ENCODE data around the gene TADA2A. TPM values are rescaled to one million over a fixed set of nuclear protein-coding genes. Genes with fewer than 3 reads are reported as not detected.
"Not testable (repeated sequence)": the region's sequence is repeated elsewhere in the genome, so short reads cannot be mapped to it uniquely, and the experiment has no call there.

Gene TADA2A
- total RNA-seq, 1 donor from 2014 or later, result 28.7 TPM

DNA sequence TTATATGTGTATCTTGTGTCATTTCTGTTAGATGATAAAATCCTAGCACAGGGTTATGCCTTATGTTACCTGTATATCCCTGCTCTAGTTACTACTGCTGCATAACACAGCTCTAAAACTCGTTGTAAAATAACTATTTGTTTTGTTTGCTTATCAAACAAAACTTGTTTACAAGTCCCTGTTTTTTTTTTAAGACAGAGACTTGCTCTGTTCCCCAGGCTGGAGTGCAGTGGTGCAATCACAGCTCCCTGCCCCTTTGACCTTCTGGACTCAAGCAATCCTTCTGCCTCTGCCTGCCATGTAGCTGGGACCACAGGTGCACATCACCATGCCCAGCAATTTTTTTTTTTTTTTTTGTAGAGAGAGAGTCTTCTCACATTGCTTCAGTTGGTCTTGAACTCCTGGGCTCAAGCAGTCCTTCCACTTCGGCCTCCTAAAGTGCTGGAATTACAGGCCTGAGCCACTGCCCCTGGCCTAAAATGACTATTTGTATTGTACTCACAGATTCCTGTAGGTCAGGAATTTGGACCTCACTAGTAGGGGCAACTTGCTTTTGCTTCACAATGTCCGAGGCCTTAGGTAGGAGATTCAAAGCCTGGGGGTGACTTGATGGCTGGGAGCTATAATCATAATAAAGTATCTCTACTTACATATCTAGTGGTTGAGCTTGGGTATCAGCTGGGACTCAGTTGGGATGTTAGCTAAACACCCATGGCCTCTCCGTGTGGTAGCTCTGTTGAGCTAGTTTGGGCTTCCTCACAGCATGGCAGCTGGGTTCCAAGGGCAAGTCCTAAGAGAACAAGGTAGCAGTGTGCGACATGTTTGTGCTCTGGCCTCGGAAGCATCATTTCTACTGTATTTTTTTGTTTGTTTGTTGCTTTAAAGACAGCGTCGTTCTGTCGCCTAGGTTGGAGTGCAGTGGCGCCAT is 95.6 kb downstream of the TADA2A start:
- Histone ChIP-seq H3K4me3 (ENCODE audit: low read length in 3 of 3) (no peak overlapping the region), H3K9me3 (ENCODE audit: control insufficient read depth in 3 of 3, low read length in 3 of 3) (no peaks in the 10 kb centered on the region), H3K27me3 (ENCODE audit: control insufficient read depth in 3 of 3, insufficient read depth in 3 of 3, low read length in 3 of 3) (no peaks in the 10 kb centered on the region), H3K9ac (ENCODE audit: low read depth in 1 of 3, low read length in 3 of 3) (no peak overlapping the region), H3K27ac (ENCODE audit: low read depth, low read length) (no peak overlapping the region), H3K36me3 (ENCODE audit: control insufficient read depth in 3 of 3, insufficient read depth in 3 of 3, low read length in 3 of 3) (peaks cover 0 to 2% (median 0%) of the 10 kb centered on the region in 3 donors), H3K4me1 (ENCODE audit: control insufficient read depth in 3 of 3, insufficient read depth in 3 of 3, low read length in 3 of 3) (peaks cover 0 to 7% (median 4%) of the 10 kb centered on the region in 3 donors)

GRCh38 chr17:37503148-37503547 is 96.5 kb downstream of the TADA2A start:
- peaks cover 0 to 3% (median 0%) of the 10 kb centered on the region in 3 donors for H3K36me3 ChIP-seq (ENCODE audit: control insufficient read depth in 3 of 3, insufficient read depth in 3 of 3, low read length in 3 of 3)

GRCh38 chr17:37505333-37505732 is 98.6 kb downstream of the TADA2A start:
- no peaks in the 10 kb centered on the region for H3K27me3 ChIP-seq (ENCODE audit: control insufficient read depth in 3 of 3, insufficient read depth in 3 of 3, low read length in 3 of 3)
- H3K27ac ChIP-seq (ENCODE audit: low read depth, low read length), result no peak overlapping the region
- no peak overlapping the region for H3K4me3 ChIP-seq (ENCODE audit: low read length in 3 of 3)
- no peaks in the 10 kb centered on the region for H3K9me3 ChIP-seq (ENCODE audit: control insufficient read depth in 3 of 3, low read length in 3 of 3)
- H3K9ac ChIP-seq (ENCODE audit: low read depth in 1 of 3, low read length in 3 of 3), result no peak overlapping the region
- H3K36me3 ChIP-seq (ENCODE audit: control insufficient read depth in 3 of 3, insufficient read depth in 3 of 3, low read length in 3 of 3), result peaks cover 0 to 2% (median under 1%) of the 10 kb centered on the region in 3 donors
- peaks cover 3 to 8% (median 4%) of the 10 kb centered on the region in 3 donors for H3K4me1 ChIP-seq (ENCODE audit: control insufficient read depth in 3 of 3, insufficient read depth in 3 of 3, low read length in 3 of 3)

More at GRCh38 chr17:37503148-37503547, 96.5 kb downstream of the TADA2A start:
- Histone ChIP-seq H3K9ac (ENCODE audit: low read depth in 1 of 3, low read length in 3 of 3) (no peak overlapping the region), H3K4me3 (ENCODE audit: low read length in 3 of 3) (no peak overlapping the region), H3K9me3 (ENCODE audit: control insufficient read depth in 3 of 3, low read length in 3 of 3) (no peaks in the 10 kb centered on the region), H3K27me3 (ENCODE audit: control insufficient read depth in 3 of 3, insufficient read depth in 3 of 3, low read length in 3 of 3) (no peaks in the 10 kb centered on the region), H3K27ac (ENCODE audit: low read depth, low read length) (no peak overlapping the region), H3K4me1 (ENCODE audit: control insufficient read depth in 3 of 3, insufficient read depth in 3 of 3, low read length in 3 of 3) (peaks cover 0 to 8% (median 4%) of the 10 kb centered on the region in 3 donors)

- Histone ChIP-seq H3K4me3 (ENCODE audit: low read length in 3 of 3) (no peak overlapping the region), H3K36me3 (ENCODE audit: control insufficient read depth in 3 of 3, insufficient read depth in 3 of 3, low read length in 3 of 3) (peaks cover 0 to 4% (median 3%) of the 10 kb centered on the region in 3 donors), H3K27ac (ENCODE audit: low read depth, low read length) (no peak overlapping the region), H3K4me1 (ENCODE audit: control insufficient read depth in 3 of 3, insufficient read depth in 3 of 3, low read length in 3 of 3) (peaks cover 3 to 4% (median 4%) of the 10 kb centered on the region in 3 donors), H3K27me3 (ENCODE audit: control insufficient read depth in 3 of 3, insufficient read depth in 3 of 3, low read length in 3 of 3) (no peaks in the 10 kb centered on the region), H3K9me3 (ENCODE audit: control insufficient read depth in 3 of 3, low read length in 3 of 3) (no peaks in the 10 kb centered on the region), H3K9ac (ENCODE audit: low read depth in 1 of 3, low read length in 3 of 3) (no peak overlapping the region)
Measured at GRCh38 chr17:37506678-37507077, 100.0 kb downstream of the TADA2A start.

DNA sequence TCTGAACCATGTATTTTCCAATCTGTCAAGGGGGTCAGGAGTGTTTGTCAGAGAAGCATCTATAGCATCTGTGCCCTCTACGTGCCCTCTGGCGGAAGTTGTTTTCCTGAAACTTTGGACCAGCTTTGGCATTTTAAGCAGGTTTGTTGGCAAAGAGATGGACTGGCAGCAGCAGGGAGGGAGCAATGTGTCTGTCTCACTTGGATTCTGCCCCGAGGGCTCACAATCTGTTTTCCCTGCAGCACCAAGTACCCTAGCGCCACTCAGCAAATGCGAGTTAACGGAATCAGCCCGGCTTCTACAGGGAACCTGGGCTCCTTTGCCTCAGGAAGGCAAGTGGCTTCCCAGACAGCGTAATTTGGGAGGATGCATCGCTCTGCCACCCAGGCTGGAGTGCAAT is 100.4 kb downstream of the TADA2A start:
- no peak overlapping the region for H3K27ac ChIP-seq (ENCODE audit: low read depth, low read length)
- no peaks in the 10 kb centered on the region for H3K9me3 ChIP-seq (ENCODE audit: control insufficient read depth in 3 of 3, low read length in 3 of 3)
- H3K4me3 ChIP-seq (ENCODE audit: low read length in 3 of 3), result no peak overlapping the region

GRCh38 chr17:37510056-37510455 is 103.4 kb downstream of the TADA2A start:
- H3K4me1 ChIP-seq (ENCODE audit: control insufficient read depth in 3 of 3, insufficient read depth in 3 of 3, low read length in 3 of 3), result peaks cover 3 to 4% (median 4%) of the 10 kb centered on the region in 3 donors
- H3K27ac ChIP-seq (ENCODE audit: low read depth, low read length), result no peak overlapping the region
- H3K4me3 ChIP-seq (ENCODE audit: low read length in 3 of 3), result no peak overlapping the region
- H3K9ac ChIP-seq (ENCODE audit: low read depth in 1 of 3, low read length in 3 of 3), result no peak overlapping the region
- no peaks in the 10 kb centered on the region for H3K27me3 ChIP-seq (ENCODE audit: control insufficient read depth in 3 of 3, insufficient read depth in 3 of 3, low read length in 3 of 3)
- peaks cover 7 to 20% (median 14%) of the 10 kb centered on the region in 3 donors for H3K36me3 ChIP-seq (ENCODE audit: control insufficient read depth in 3 of 3, insufficient read depth in 3 of 3, low read length in 3 of 3)
- no peaks in the 10 kb centered on the region for H3K9me3 ChIP-seq (ENCODE audit: control insufficient read depth in 3 of 3, low read length in 3 of 3)

More for the DNA sequence above, 100.4 kb downstream of the TADA2A start:
- Histone ChIP-seq H3K9ac (ENCODE audit: low read depth in 1 of 3, low read length in 3 of 3) (no peak overlapping the region), H3K4me1 (ENCODE audit: control insufficient read depth in 3 of 3, insufficient read depth in 3 of 3, low read length in 3 of 3) (peaks cover 3 to 4% (median 4%) of the 10 kb centered on the region in 3 donors), H3K36me3 (ENCODE audit: control insufficient read depth in 3 of 3, insufficient read depth in 3 of 3, low read length in 3 of 3) (peaks cover 0 to 4% (median 4%) of the 10 kb centered on the region in 3 donors), H3K27me3 (ENCODE audit: control insufficient read depth in 3 of 3, insufficient read depth in 3 of 3, low read length in 3 of 3) (no peaks in the 10 kb centered on the region)

GRCh38 chr17:37511642-37512041 is 105.0 kb downstream of the TADA2A start:
- H3K9ac ChIP-seq (ENCODE audit: low read depth in 1 of 3, low read length in 3 of 3); H3K27me3 ChIP-seq (ENCODE audit: control insufficient read depth in 3 of 3, insufficient read depth in 3 of 3, low read length in 3 of 3); H3K9me3 ChIP-seq (ENCODE audit: control insufficient read depth in 3 of 3, low read length in 3 of 3); H3K4me1 ChIP-seq (ENCODE audit: control insufficient read depth in 3 of 3, insufficient read depth in 3 of 3, low read length in 3 of 3); H3K4me3 ChIP-seq (ENCODE audit: low read length in 3 of 3); H3K27ac ChIP-seq (ENCODE audit: low read depth, low read length): not testable (repeated sequence)
- peaks cover 7 to 20% (median 14%) of the 10 kb centered on the region in 3 donors for H3K36me3 ChIP-seq (ENCODE audit: control insufficient read depth in 3 of 3, insufficient read depth in 3 of 3, low read length in 3 of 3)

GRCh38 chr17:37512442-37513068 is 105.9 kb downstream of the TADA2A start:
- Histone ChIP-seq H3K4me1 (ENCODE audit: control insufficient read depth in 3 of 3, insufficient read depth in 3 of 3, low read length in 3 of 3) (peaks cover 0 to 3% (median 0%) of the 10 kb centered on the region in 3 donors), H3K27ac (ENCODE audit: low read depth, low read length) (no peak overlapping the region), H3K4me3 (ENCODE audit: low read length in 3 of 3) (peak overlapping the region in 1 of 3 donors; percentile 22), H3K9me3 (ENCODE audit: control insufficient read depth in 3 of 3, low read length in 3 of 3) (no peaks in the 10 kb centered on the region), H3K27me3 (ENCODE audit: control insufficient read depth in 3 of 3, insufficient read depth in 3 of 3, low read length in 3 of 3) (no peaks in the 10 kb centered on the region), H3K9ac (ENCODE audit: low read depth in 1 of 3, low read length in 3 of 3) (no peak overlapping the region), H3K36me3 (ENCODE audit: control insufficient read depth in 3 of 3, insufficient read depth in 3 of 3, low read length in 3 of 3) (peaks cover 13 to 25% (median 17%) of the 10 kb centered on the region in 3 donors)

DNA sequence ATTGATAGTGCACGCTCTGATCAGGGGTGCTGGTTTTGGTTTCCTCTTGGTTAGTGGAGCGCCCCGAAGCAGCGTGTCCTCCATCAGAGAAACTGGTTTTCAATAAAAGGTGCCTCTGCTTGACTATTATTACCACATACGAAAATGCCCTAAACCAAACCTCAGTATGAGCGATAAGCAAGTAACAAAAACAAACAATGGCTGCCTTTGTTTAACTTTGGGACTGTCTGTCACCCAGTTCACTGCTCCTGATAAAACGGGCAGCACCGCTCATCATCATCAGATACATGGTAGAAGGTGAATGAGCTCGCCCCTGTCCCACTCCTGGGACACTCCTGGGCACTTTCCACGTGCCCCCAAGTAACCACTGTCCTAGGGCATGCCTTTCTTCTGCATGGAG is 107.0 kb downstream of the TADA2A start:
- H3K4me1 ChIP-seq (ENCODE audit: control insufficient read depth in 3 of 3, insufficient read depth in 3 of 3, low read length in 3 of 3), result peaks cover 0 to 3% (median 0%) of the 10 kb centered on the region in 3 donors
- H3K4me3 ChIP-seq (ENCODE audit: low read length in 3 of 3), result no peak overlapping the region
- peaks cover 24 to 37% (median 24%) of the 10 kb centered on the region in 3 donors for H3K36me3 ChIP-seq (ENCODE audit: control insufficient read depth in 3 of 3, insufficient read depth in 3 of 3, low read length in 3 of 3)
- H3K27ac ChIP-seq (ENCODE audit: low read depth, low read length), result no peak overlapping the region
- no peaks in the 10 kb centered on the region for H3K9me3 ChIP-seq (ENCODE audit: control insufficient read depth in 3 of 3, low read length in 3 of 3)
- no peak overlapping the region for H3K9ac ChIP-seq (ENCODE audit: low read depth in 1 of 3, low read length in 3 of 3)
- no peaks in the 10 kb centered on the region for H3K27me3 ChIP-seq (ENCODE audit: control insufficient read depth in 3 of 3, insufficient read depth in 3 of 3, low read length in 3 of 3)

All from skeletal muscle tissue (tissue), 4 donors.